Skeletal muscle tissue (tissue), 4 donors: ENCODE measurements around the gene KCNH3. TPM values are rescaled to one million over a fixed set of nuclear protein-coding genes. Genes with fewer than 3 reads are reported as not detected.

Experiments used
- H3K27ac ChIP-seq: one replicate; pipeline ENCODE4 v1.7.0; 2013; ENCODE audit warnings: mild to moderate bottlenecking, low read depth, low read length, inconsistent platforms
- H3K27me3 ChIP-seq, 3 donors: one replicate each; pipeline ENCODE4 v1.7.0; 2013; ENCODE audit warnings: low read length in 3 of 3; ENCODE audit not compliant: control insufficient read depth in 3 of 3, insufficient read depth in 3 of 3
- H3K36me3 ChIP-seq, 3 donors: one replicate each; pipeline ENCODE4 v1.7.0; 2013; ENCODE audit warnings: low read length in 3 of 3; ENCODE audit not compliant: control insufficient read depth in 3 of 3, insufficient read depth in 3 of 3
- H3K4me1 ChIP-seq, 3 donors: one replicate each; pipeline ENCODE4 v1.7.0; 2013; ENCODE audit warnings: low read length in 3 of 3, mild to moderate bottlenecking in 3 of 3; ENCODE audit not compliant: control insufficient read depth in 3 of 3, insufficient read depth in 3 of 3
- H3K4me3 ChIP-seq, 3 donors: one replicate each; pipeline ENCODE4 v1.7.0; 2013; ENCODE audit warnings: low read length in 3 of 3
- H3K9ac ChIP-seq, 3 donors: one replicate each; pipeline ENCODE4 v1.7.0; 2013; ENCODE audit warnings: low read length in 3 of 3, mild to moderate bottlenecking in 3 of 3, moderate library complexity in 2 of 3, low read depth in 1 of 3
- H3K9me3 ChIP-seq, 3 donors: one replicate each; pipeline ENCODE4 v1.7.0; 2013; ENCODE audit warnings: low read length in 3 of 3; ENCODE audit not compliant: control insufficient read depth in 3 of 3
- total RNA-seq: library from RNA; depleted of rRNA; stranded (reverse); fragments of >200 nt; gene quantifications from one replicate; pipeline ENCODE4 v1.2.3, GENCODE V29; 2014
- donor health status: Osteomylitis.

The KCNH3 gene
- total RNA-seq, 1 donor from 2014 or later = 0.52 TPM

DNA sequence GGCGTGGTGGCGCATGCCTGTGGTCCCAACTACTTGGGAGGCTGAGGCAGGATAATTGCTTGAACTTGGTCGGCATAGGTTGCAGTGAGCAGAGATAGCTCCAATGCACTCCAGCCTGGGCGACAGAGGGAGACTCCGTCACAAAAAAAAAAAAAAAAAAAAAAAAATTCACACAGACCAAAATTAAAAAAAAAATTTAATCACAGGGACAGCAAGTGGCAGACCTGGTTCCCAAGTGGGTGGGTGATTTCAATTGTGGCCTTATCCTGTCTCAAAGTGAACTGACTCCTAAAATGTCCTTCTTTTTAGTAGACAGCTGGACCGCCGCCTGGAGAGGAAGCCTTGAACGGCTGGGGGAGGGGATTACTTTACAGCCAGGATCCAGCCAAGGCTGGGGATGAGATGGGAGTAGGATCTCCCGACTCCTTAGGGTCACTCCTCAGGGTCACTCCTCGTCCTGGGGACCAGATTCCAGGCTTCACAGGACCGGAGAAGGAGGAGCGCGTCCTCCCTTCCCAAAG lies 1.5 kb upstream of the KCNH3 start:
- Histone ChIP-seq H3K9ac (peak overlapping the region in 1 of 3 donors; percentile 25), H3K27me3 (peaks cover 37 to 42% (median 42%) of the 10 kb centered on the region in 3 donors), H3K4me3 (peak overlapping the region; percentile 59 to 63 (median 62))

GRCh38 chr12:49537752-49538509 lies 899 bp upstream of the KCNH3 start:
- Histone ChIP-seq H3K27ac (no peak overlapping the region), H3K4me1 (peaks cover 12% of the 10 kb centered on the region in 3 donors), H3K27me3 (peaks cover 42 to 46% (median 44%) of the 10 kb centered on the region in 3 donors), H3K36me3 (no peaks in the 10 kb centered on the region), H3K4me3 (peak overlapping the region; percentile 59 to 64 (median 62)), H3K9me3 (no peaks in the 10 kb centered on the region), H3K9ac (peak overlapping the region; percentile 5 to 27 (median 25))

More for the DNA sequence above, 1.5 kb upstream of the KCNH3 start:
- H3K9me3 ChIP-seq = no peaks in the 10 kb centered on the region
- no peaks in the 10 kb centered on the region for H3K36me3 ChIP-seq
- peaks cover 12% of the 10 kb centered on the region in 3 donors for H3K4me1 ChIP-seq
- no peak overlapping the region for H3K27ac ChIP-seq

DNA sequence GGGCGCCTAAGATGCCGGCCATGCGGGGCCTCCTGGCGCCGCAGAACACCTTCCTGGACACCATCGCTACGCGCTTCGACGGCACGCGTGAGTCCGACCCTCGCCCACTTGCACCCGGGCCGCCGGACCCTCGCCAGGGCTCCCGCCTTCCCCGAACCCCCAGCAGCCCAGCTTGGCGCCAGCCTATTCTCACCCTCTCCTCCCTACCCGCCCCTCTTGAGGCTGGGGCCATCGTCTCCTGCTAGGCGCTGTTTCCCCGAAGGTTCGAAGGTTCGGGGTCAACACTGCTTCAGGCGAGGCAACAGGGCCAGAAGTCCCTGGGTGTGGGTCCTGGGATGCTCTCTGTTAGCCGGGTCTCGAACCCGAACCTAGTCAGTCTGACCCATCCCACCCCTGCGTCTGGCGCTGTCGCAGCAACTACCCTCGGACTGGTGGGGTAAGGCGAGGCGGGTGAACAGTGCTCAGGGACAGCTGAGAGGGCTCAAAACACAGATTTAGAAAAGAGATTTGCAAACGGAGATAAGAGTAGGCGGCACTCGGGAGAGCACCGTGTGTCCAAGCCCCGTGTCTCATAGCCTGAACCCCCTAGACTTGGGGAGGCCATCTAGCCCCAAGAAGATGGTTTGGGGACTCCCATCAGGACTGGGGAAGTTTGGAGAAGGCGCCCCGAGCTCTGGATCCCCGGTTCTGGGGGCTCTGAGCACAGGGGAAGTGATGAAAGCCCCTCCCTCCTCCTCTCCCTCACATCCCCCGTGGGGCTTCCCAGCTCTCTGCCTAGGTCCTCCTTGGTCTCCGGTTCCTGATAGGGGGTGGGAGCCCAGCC lies 787 bp downstream of the KCNH3 start:
- peaks cover 42 to 57% (median 54%) of the 10 kb centered on the region in 3 donors for H3K27me3 ChIP-seq
- no peak overlapping the region for H3K4me3 ChIP-seq

DNA sequence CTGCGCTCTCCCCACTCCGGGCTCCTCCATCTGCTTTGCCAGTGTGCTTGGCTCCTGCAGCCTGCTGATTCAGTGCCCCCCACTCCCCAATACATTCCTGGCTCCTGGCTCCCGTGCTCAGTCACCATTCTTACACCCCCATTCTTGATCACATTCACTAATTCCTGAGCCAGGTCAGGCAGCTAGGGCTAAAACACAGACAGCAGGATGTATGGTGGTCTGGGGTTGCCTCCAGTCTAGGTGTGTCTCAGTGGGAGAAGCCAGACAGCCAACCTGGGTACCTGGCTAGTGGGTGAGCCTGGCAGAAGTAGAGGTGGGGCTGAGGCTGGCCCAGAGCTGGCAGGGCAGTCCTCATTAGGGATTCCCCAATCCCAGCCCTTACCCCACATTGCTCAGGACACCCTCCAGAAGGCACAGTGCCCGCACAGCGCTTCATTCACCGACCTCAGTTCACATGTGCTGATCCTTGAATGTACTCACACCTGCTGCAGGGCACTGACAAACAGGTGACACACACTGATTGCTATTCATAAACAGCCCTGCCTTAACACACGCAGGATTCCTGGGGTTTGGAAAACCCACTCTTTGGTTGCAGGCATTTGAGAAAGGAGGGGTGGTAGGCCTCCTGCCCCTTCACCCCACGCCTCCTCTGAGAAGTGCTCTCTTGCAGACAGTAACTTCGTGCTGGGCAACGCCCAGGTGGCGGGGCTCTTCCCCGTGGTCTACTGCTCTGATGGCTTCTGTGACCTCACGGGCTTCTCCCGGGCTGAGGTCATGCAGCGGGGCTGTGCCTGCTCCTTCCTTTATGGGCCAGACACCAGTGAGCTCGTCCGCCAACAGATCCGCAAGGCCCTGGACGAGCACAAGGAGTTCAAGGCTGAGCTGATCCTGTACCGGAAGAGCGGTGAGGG lies 1.7 kb downstream of the KCNH3 start:
- Histone ChIP-seq H3K9ac (peak overlapping the region in 1 of 3 donors; percentile 16), H3K27me3 (peaks cover 42 to 64% (median 60%) of the 10 kb centered on the region in 3 donors), H3K4me3 (no peak overlapping the region), H3K4me1 (peaks cover 12% of the 10 kb centered on the region in 3 donors), H3K9me3 (no peaks in the 10 kb centered on the region), H3K27ac (no peak overlapping the region), H3K36me3 (no peaks in the 10 kb centered on the region)

More for the DNA sequence above, 787 bp downstream of the KCNH3 start:
- H3K27ac ChIP-seq = no peak overlapping the region
- no peaks in the 10 kb centered on the region for H3K36me3 ChIP-seq
- peaks cover 12% of the 10 kb centered on the region in 3 donors for H3K4me1 ChIP-seq
- peak overlapping the region in 1 of 3 donors; percentile 16 for H3K9ac ChIP-seq
- H3K9me3 ChIP-seq = no peaks in the 10 kb centered on the region

DNA sequence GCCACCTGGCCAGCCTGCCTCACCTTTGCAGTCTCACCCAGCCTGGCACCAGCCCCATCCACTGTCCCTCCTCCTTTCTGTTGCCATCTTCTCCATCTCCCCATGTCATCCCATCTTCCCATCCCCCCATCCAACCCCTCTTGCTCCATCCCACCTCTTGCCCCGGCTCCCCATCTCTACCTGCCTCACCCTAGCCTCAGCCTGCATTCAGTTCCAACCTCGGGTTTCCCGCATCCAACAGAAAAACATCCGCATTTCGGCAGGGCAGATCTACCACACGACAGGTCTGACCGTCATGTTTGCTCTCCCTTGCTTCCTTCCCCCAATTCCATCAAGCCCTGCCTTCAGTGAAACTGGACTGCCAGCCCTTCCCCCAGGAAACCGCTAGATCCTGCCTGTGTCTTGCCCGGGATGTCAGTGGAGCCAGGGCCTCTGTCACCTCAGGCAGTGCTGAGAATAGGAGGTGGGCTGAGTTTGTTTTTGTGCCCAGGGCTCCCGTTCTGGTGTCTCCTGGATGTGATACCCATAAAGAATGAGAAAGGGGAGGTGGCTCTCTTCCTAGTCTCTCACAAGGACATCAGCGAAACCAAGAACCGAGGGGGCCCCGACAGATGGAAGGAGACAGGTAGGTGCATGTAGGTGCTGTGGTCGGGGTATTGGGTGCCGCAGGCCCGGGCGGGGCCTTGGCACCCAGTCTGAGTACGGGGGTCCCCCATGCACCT lies 2.5 kb downstream of the KCNH3 start:
- no peaks in the 10 kb centered on the region for H3K9me3 ChIP-seq

GRCh38 chr12:49541911-49542505 lies 3.2 kb downstream of the KCNH3 start:
- H3K9ac ChIP-seq = no peak overlapping the region
- H3K9me3 ChIP-seq = no peaks in the 10 kb centered on the region
- H3K27me3 ChIP-seq = peaks cover 40 to 67% (median 58%) of the 10 kb centered on the region in 3 donors
- no peaks in the 10 kb centered on the region for H3K36me3 ChIP-seq
- peaks cover 10 to 12% (median 12%) of the 10 kb centered on the region in 3 donors for H3K4me1 ChIP-seq
- H3K27ac ChIP-seq = no peak overlapping the region
- no peak overlapping the region for H3K4me3 ChIP-seq

More for the DNA sequence above, 2.5 kb downstream of the KCNH3 start:
- H3K27ac ChIP-seq = no peak overlapping the region
- H3K27me3 ChIP-seq = peaks cover 43 to 67% (median 63%) of the 10 kb centered on the region in 3 donors
- no peak overlapping the region for H3K4me3 ChIP-seq
- peaks cover 12% of the 10 kb centered on the region in 3 donors for H3K4me1 ChIP-seq
- no peaks in the 10 kb centered on the region for H3K36me3 ChIP-seq
- H3K9ac ChIP-seq = no peak overlapping the region

GRCh38 chr12:49542592-49543160 lies 3.8 kb downstream of the KCNH3 start:
- H3K4me3 ChIP-seq = no peak overlapping the region
- no peak overlapping the region for H3K27ac ChIP-seq
- H3K4me1 ChIP-seq = peaks cover 5 to 8% (median 8%) of the 10 kb centered on the region in 3 donors
- no peaks in the 10 kb centered on the region for H3K36me3 ChIP-seq
- no peaks in the 10 kb centered on the region for H3K9me3 ChIP-seq
- peaks cover 42 to 68% (median 58%) of the 10 kb centered on the region in 3 donors for H3K27me3 ChIP-seq
- H3K9ac ChIP-seq = no peak overlapping the region

DNA sequence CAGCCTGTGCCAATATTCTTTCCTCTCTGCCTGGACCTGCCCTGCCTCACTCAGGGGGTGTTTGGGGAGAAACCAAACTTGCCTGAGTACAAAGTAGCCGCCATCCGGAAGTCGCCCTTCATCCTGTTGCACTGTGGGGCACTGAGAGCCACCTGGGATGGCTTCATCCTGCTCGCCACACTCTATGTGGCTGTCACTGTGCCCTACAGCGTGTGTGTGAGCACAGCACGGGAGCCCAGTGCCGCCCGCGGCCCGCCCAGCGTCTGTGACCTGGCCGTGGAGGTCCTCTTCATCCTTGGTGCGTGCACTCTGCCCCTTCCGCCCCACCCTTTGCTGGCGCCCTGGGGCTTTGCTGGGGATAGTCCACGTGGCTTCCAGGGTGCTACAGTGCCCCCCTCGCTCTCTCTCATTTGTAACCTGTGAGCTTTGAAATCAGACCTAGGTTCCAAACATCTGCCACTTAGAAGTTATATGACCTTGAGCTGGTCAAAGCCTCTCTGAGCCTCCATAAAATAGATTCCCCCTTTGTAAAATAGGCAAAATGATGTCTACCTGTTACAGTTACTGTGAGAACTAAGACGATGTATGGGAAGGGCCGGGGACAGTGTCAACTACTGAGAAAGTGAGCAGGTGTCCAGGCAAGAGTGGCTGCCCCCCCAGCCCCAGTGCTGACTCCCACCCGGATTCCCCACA lies 4.5 kb downstream of the KCNH3 start:
- no peak overlapping the region for H3K9ac ChIP-seq
- H3K27me3 ChIP-seq = peaks cover 42 to 68% (median 56%) of the 10 kb centered on the region in 3 donors

More for the DNA sequence above, 4.5 kb downstream of the KCNH3 start:
- Histone ChIP-seq H3K4me3 (no peak overlapping the region), H3K27ac (no peak overlapping the region), H3K9me3 (no peaks in the 10 kb centered on the region), H3K36me3 (no peaks in the 10 kb centered on the region), H3K4me1 (peaks cover under 1 to 2% (median 1%) of the 10 kb centered on the region in 3 donors)
